ENCODE measurements around the gene GALNT13.

DNA sequence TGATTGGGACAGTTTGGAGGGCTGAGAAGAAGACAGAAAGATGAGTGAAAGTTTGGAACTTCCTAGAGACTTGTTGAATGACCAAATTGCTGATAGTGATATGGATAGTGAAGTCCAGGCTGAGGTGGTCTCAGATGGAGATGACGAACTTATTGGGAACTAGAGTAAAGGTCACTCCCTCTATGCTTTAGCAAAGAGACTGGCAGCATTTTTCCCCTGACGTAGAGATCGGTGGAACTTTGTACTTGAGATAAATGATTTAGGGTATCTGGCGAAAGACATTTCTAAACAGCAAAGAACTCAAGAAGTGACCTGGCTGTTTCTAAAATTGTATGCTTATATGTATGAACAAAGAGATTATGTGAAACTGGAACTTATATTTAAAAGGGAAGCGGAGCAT lies 605.6 kb downstream of the GALNT13 start:
- no peak for TF ChIP-seq CTCF (IDR thresholded peaks at IDR 0.05 in 2 of 3, conservative IDR thresholded peaks at IDR 0.05 in 1 of 3; ENCODE audit: control insufficient read depth in 2 of 3, extremely low read depth in 1 of 3, insufficient read depth in 1 of 3, low read depth in 3 of 3, low read length in 3 of 3)
- TF ChIP-seq SMAD5 (IDR thresholded peaks at IDR 0.05; ENCODE audit: low read depth), result no peak
- TF ChIP-seq EP300 (IDR thresholded peaks at IDR 0.05; ENCODE audit: borderline replicate concordance in 1 of 2, control insufficient read depth in 1 of 2, low read depth in 2 of 2, low read length in 2 of 2), result no peak
- TF ChIP-seq TAF1 (IDR thresholded peaks at IDR 0.05; ENCODE audit: borderline replicate concordance, low read depth, low read length), result no peak
- no peak for TF ChIP-seq POLR2AphosphoS2 (IDR thresholded peaks at IDR 0.05; ENCODE audit: low read depth, low read length)
- no peak for TF ChIP-seq MYC (IDR thresholded peaks at IDR 0.05; ENCODE audit: insufficient read depth, insufficient read length, insufficient replicate concordance, low read length, severe bottlenecking)
- TF ChIP-seq SUZ12 (IDR thresholded peaks at IDR 0.05; ENCODE audit: unreplicated experiment), result no peak
- no peak for TF ChIP-seq CEBPB (IDR thresholded peaks at IDR 0.05; ENCODE audit: borderline replicate concordance in 1 of 2, low read depth in 2 of 2, low read length in 2 of 2)

All from GM12878 (cell line).